AG09309 (cell line): ENCODE data around the gene PAX8.
A peak's percentile ranks its signal among the peaks of the same experiment; 100 is the strongest.
"Not testable (repeated sequence)": the region's sequence is repeated elsewhere in the genome, so short reads cannot be mapped to it uniquely, and the experiment has no call there.

Source experiments
- DNase-seq: peaks from one replicate; pipeline ENCODE4 v3.0.0-alpha.2; 2010; ENCODE audit warnings: low read depth
- H3K4me3 ChIP-seq: 2 replicates; pipeline ENCODE4 v1.5.1; 2011; ENCODE audit warnings: mild to moderate bottlenecking, low read depth, low read length, moderate library complexity; ENCODE audit not compliant: control insufficient read depth
- TF ChIP-seq, protein P1 (sequence below): IDR thresholded peaks from 2 replicates; pipeline ENCODE4 v1.5.1; 2011; ENCODE audit warnings: mild to moderate bottlenecking, low read depth, low read length, inconsistent platforms; ENCODE audit not compliant: insufficient read depth, control insufficient read depth; ENCODE audit errors: missing control alignments

Gene PAX8

DNA sequence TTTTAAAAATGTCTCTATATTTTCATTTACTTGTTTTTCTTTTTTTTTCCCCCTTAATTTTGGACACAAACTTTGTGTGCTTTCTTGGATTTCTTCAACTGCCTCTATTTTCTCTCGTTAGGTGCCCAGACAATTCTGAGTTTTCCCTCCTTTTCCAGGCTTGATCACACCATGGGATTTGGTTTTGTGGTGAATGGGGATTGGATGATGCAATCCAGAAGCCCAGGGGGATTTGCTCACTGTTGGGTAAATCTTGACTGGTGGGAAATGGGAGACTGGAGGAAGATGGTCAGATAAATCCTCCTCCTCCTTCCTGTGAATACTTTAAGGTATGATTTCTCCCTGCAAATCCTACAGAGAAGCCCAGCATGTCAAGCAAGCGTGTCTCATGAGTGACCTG lies 19.5 kb upstream of the PAX8 start:
- H3K4me3 ChIP-seq, result no peak overlapping the region
- TF ChIP-seq, protein P1, sequence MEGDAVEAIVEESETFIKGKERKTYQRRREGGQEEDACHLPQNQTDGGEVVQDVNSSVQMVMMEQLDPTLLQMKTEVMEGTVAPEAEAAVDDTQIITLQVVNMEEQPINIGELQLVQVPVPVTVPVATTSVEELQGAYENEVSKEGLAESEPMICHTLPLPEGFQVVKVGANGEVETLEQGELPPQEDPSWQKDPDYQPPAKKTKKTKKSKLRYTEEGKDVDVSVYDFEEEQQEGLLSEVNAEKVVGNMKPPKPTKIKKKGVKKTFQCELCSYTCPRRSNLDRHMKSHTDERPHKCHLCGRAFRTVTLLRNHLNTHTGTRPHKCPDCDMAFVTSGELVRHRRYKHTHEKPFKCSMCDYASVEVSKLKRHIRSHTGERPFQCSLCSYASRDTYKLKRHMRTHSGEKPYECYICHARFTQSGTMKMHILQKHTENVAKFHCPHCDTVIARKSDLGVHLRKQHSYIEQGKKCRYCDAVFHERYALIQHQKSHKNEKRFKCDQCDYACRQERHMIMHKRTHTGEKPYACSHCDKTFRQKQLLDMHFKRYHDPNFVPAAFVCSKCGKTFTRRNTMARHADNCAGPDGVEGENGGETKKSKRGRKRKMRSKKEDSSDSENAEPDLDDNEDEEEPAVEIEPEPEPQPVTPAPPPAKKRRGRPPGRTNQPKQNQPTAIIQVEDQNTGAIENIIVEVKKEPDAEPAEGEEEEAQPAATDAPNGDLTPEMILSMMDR, result no peak
- no peak for DNase-seq

DNA sequence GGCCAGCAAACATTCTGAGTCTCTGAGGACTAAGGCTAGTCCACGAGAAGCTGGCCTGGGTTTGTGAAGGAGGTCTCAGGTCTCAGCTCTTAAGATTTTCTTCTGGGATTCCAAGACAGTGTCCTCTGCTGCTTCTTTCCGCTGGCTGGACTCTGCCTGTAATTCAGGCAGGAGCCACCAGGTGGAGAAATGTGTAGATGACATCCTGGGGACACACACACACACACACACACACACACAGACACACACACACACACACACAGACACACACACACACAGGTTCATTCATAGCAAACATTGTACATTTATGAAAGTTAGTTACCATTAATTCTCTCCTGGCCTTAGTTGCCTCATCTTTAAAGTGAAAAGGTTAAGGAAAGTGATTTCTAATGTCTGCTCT lies 18.9 kb upstream of the PAX8 start:
- H3K4me3 ChIP-seq, DNase-seq: not testable (repeated sequence)
- TF ChIP-seq, protein P1, result peak; percentile 29

DNA sequence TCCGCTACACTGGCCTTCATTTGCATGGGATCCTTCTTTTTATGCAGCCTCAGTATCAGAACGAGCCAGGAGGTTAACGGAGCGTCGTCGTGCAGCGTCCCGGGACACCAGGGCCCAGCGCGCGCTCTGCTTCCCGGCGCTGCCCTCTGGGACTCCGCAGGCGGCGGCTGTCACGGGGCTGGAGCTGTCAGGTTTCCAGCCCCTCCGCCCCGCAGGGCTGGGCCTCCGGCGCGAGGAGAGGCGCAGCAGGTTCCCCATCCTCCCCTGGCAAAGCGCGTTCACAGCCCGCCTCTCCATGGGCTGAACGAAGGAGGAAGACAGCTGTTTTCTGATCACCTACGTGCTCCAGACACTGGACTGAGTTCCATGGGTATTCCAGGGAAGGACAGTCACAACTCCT lies 12.5 kb upstream of the PAX8 start:
- H3K4me3 ChIP-seq, result no peak overlapping the region
- DNase-seq, result no peak
- TF ChIP-seq, protein P1, result no peak

DNA sequence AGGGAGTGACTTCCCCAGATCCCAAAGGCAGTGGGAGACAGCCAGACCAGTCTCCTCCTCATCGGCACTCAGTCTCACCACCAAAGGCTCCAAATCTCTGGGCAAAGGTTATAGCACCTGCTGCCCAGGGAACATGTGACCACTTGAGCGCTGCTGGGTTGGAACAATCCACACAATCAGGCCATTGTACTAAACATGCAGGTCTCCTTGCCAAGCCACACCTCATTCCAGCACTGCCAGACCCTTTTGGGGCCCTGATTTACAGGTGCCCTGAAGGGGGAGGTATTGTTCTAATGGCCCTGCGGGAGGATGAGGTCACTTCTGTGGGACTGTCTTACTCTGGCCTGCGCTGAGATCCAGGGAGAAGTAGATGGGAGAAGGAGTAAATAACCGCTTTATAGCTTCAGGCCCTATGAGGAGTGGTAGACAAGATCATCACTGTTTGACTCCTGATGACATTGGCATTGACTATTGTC lies 10.0 kb upstream of the PAX8 start:
- DNase-seq, H3K4me3 ChIP-seq: not testable (repeated sequence)

DNA sequence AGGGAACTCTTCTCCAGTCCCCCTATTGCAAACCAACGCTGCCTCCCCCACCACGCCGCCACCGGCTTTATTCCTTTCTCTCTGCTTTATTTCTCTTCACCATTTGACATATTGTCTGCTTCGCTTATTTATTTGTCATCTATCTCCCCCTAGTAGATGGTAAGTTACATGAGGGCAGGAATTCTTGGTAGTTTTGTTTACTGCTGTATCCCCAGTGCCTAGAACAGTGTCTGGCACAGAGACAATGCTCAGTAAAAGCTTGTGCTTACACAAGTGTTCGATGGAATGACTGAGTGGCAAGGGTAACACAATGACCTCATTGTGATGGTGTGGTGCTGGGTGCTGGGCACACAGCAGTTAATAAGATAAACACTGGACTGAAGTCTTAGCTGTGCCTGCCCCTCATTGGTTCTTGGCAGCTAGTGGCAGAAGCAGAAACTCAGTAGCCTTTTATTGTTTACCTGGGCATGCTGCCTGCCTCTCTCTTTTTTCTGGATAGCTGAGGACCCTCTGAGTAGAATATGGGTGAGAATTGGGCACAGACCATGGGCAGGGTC lies 9.5 kb upstream of the PAX8 start:
- not testable (repeated sequence) for H3K4me3 ChIP-seq, DNase-seq

DNA sequence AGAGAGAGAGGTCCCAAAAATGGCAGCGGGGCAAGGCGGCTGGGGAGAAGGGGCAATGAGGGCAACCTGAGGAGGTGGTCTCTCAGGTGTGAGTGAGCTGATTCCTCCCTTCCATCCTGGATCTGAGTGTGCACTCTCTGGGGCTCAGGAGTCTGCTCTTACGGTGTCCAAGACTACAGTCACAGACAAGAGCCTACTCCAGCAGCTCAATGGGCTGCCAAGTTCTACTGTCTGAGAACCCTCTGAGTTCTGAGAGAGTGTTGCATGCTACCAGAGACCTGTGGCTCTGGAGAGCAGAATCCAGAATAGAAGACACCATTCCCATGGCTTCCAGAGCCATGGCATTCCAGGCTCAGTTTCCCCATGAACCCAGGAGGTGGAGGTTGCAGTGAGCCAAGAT lies 7.1 kb upstream of the PAX8 start:
- no peak overlapping the region for H3K4me3 ChIP-seq
- TF ChIP-seq, protein P1, result no peak
- no peak for DNase-seq

DNA sequence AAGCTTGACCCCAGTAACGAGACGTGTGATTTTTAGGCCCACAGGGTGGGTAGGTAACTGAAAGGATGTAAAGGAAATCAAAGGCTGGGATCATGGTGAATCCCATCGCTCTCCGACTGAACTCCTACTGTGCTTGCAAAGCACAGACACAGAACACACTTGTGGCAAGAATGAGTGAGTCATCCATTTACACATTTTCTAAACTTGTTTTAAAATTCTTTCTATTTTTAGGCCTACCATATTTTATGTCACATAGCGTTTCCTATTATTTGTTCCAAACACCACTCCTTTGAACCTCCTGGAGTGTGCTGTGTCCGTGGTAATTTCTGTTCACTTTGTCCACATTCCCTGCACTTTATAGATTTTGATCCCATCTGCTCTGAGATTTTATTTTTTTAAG lies 6.3 kb upstream of the PAX8 start:
- not testable (repeated sequence) for DNase-seq, H3K4me3 ChIP-seq

DNA sequence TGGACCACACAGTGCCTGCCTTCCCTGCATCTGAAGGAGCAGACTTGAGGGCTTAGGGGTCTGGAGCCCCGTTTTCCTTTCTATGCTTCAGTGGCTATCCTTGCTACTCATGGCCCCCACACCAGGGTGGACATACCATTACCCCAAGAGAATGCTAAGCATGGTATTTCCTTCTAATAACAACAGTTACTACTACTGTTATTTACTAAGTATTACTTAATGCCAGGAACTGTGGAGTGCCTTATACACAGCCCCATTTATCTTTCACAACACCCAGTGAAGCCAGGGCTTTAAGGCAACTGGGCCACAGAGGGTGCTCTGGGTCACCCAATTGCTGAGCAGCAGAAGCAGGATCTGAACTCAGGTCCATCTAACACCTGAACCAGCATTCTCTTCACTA lies 5.8 kb upstream of the PAX8 start:
- DNase-seq, result no peak
- H3K4me3 ChIP-seq, result no peak overlapping the region
- TF ChIP-seq, protein P1, result no peak
